K562 (cell line): Measurements from ENCODE around the gene RPRD1B. TPM values are rescaled to one million over a fixed set of nuclear protein-coding genes. Genes with fewer than 3 reads are reported as not detected.

Experiments
- ATF4 ChIP-seq: fragments of 450-650 bp; formaldehyde crosslinking; IDR thresholded peaks from 2 replicates; pipeline ENCODE4 v1.4.0; 2022; ENCODE audit warnings: mild to moderate bottlenecking, moderate library complexity
- CBX2 ChIP-seq: fragments of 200-600 bp; sonication (generic); IDR thresholded peaks from one replicate; pipeline ENCODE4 v1.6.1; 2012; ENCODE audit warnings: mild to moderate bottlenecking, low read length, inconsistent platforms; ENCODE audit not compliant: insufficient read depth, poor library complexity, severe bottlenecking
- CXXC5 ChIP-seq: fragments of 250-450 bp; sonication (Bioruptor Pico); IDR thresholded peaks from 2 replicates; pipeline ENCODE4 v1.8.0; 2022; ENCODE audit warnings: inconsistent platforms, mild to moderate bottlenecking, moderate library complexity
- ESRRA ChIP-seq: fragments of 450-650 bp; IDR thresholded peaks from 2 replicates; pipeline ENCODE4 v1.6.1; 2014; ENCODE audit warnings: low read depth, mild to moderate bottlenecking, moderate library complexity, borderline replicate concordance
- GABPB2 ChIP-seq: fragments of 250-450 bp; sonication (Bioruptor Pico); conservative IDR thresholded peaks from 2 replicates; pipeline ENCODE4 v1.5.1; 2021; ENCODE audit warnings: mild to moderate bottlenecking
- IRF9 ChIP-seq: fragments of 450-650 bp; IDR thresholded peaks from 2 replicates; pipeline ENCODE4 v1.6.1; 2016; ENCODE audit warnings: missing biosample characterization, missing genetic modification characterization
- MCM7 ChIP-seq, 2 experiments: fragments of 450-650 bp; IDR thresholded peaks; 2 replicates each; pipeline ENCODE4 v1.6.1; 2016 to 2018
- MEIS2 ChIP-seq: fragments of 450-650 bp; IDR thresholded peaks from 2 replicates; pipeline ENCODE4 v1.6.1; 2014; ENCODE audit warnings: mild to moderate bottlenecking; ENCODE audit not compliant: partially characterized antibody
- MYBL2 ChIP-seq, 2 experiments: fragments of 450-650 bp in 1 of 2; sonication (generic) in 1 of 2; formaldehyde crosslinking in 1 of 2; IDR thresholded peaks; 2 replicates each; pipeline versions ENCODE4 v1.6.1 to v1.8.1; 2017 to 2022; ENCODE audit warnings: borderline replicate concordance in 1 of 2, inconsistent platforms in 1 of 2, low read depth in 1 of 2, mild to moderate bottlenecking in 1 of 2, missing genetic modification reagents in 1 of 2, moderate library complexity in 1 of 2
- NR1H2 ChIP-seq: sonication (generic); formaldehyde crosslinking; IDR thresholded peaks from 2 replicates; pipeline ENCODE4 v1.4.0; 2020; ENCODE audit warnings: mild to moderate bottlenecking, missing genetic modification reagents
- PRMT5 ChIP-seq: sonication (generic); formaldehyde crosslinking; IDR thresholded peaks from 2 replicates; pipeline ENCODE4 v1.5.0; 2020; ENCODE audit warnings: missing genetic modification reagents
- RBM17 ChIP-seq: fragments of 200-400 bp; formaldehyde crosslinking; IDR thresholded peaks from 2 replicates; pipeline ENCODE4 v1.6.1; 2017; ENCODE audit warnings: low read depth, mild to moderate bottlenecking, low read length, borderline replicate concordance
- RBM34 ChIP-seq: fragments of 200-400 bp; formaldehyde crosslinking; IDR thresholded peaks from 2 replicates; pipeline ENCODE4 v1.6.1; 2018; ENCODE audit warnings: low read length, borderline replicate concordance; ENCODE audit not compliant: insufficient read depth
- RUNX1 ChIP-seq: sonication (generic); IDR thresholded peaks from 2 replicates; pipeline ENCODE4 v1.6.1; 2016; ENCODE audit warnings: antibody characterized with exemption, low read depth
- SIN3B ChIP-seq: fragments of 450-650 bp; IDR thresholded peaks from 2 replicates; pipeline ENCODE4 v1.6.1; 2017; ENCODE audit warnings: low read depth, mild to moderate bottlenecking, moderate library complexity
- SIRT6 ChIP-seq: IDR thresholded peaks from one replicate; pipeline ENCODE4 v1.6.1; 2012; ENCODE audit warnings: low read depth, mild to moderate bottlenecking, control low read depth, inconsistent platforms, low read length, moderate library complexity
- SMARCC2 ChIP-seq: fragments of 450-650 bp; IDR thresholded peaks from 2 replicates; pipeline ENCODE4 v1.6.1; 2017; ENCODE audit warnings: antibody characterized with exemption, moderate library complexity, mild to moderate bottlenecking, low read depth
- SRSF1 ChIP-seq: fragments of 200-400 bp; formaldehyde crosslinking; IDR thresholded peaks from 2 replicates; pipeline ENCODE4 v1.6.1; 2017; ENCODE audit warnings: mild to moderate bottlenecking, low read depth, low read length, moderate library complexity
- SRSF3 ChIP-seq: fragments of 200-400 bp; formaldehyde crosslinking; IDR thresholded peaks from 2 replicates; pipeline ENCODE4 v1.6.1; 2016; ENCODE audit warnings: mild to moderate bottlenecking, low read length, moderate library complexity; ENCODE audit not compliant: insufficient read depth
- ZNF143 ChIP-seq: sonication (generic); formaldehyde crosslinking; IDR thresholded peaks from 2 replicates; pipeline ENCODE4 v1.9.0; 2022; ENCODE audit warnings: mild to moderate bottlenecking, missing genetic modification reagents
- ZNF3 ChIP-seq: fragments of 250-450 bp; sonication (Bioruptor Pico); IDR thresholded peaks from 2 replicates; pipeline ENCODE4 v1.5.0; 2021; ENCODE audit warnings: mild to moderate bottlenecking, moderate library complexity
- ZNF507 ChIP-seq: conservative IDR thresholded peaks from 2 replicates; pipeline ENCODE4 v1.6.1; 2017; ENCODE audit warnings: missing genetic modification characterization, missing compliant biosample characterization
- polyA plus RNA-seq, 8 experiments: library from polyadenylated mRNA; depleted of rRNA in 4 of 8; stranded (reverse) in 5 of 8; unstranded in 3 of 8; fragments of >200 nt; fragmentation: Nextera tagmentation in 2 of 8; fragmentation: Illumina TruSeq in 1 of 8; extraction: Ambion mirVana in 2 of 8; extraction: Trizol in 1 of 8; gene quantifications; 2 replicates each; pipeline versions ENCODE4 v1.2.1 to v1.2.3, GENCODE V29; 2011 to 2014; ENCODE audit warnings: inconsistent platforms in 1 of 8, missing spikeins in 1 of 8
- total RNA-seq, 7 experiments: library from RNA; depleted of rRNA in 6 of 7; stranded (reverse); fragments of >200 nt in 6 of 7; fragmentation: Illumina TruSeq in 2 of 7; extraction: Trizol in 2 of 7; gene quantifications; 2 replicates each; pipeline versions ENCODE4 v1.2.1 to v1.2.3, GENCODE V29; 2011 to 2021; ENCODE audit warnings: low replicate concordance in 1 of 7
- TF ChIP-seq, protein P1 (sequence below): fragments of 250-450 bp; sonication (Bioruptor Pico); IDR thresholded peaks from 2 replicates; pipeline ENCODE4 v1.5.0; 2020; ENCODE audit warnings: mild to moderate bottlenecking, borderline replicate concordance
- TF ChIP-seq, protein P2 (sequence below): fragments of 250-450 bp; sonication (Bioruptor Pico); IDR thresholded peaks from 2 replicates; pipeline ENCODE4 v1.9.0; 2021; ENCODE audit warnings: mild to moderate bottlenecking, inconsistent platforms

Gene RPRD1B
- total and polyA plus RNA-seq, 9 of the 15 experiments (the other 6 are each of a cell fraction or from before 2014, with no cell fraction given), result 5.5 to 43.0 (median 24.4) TPM

- TF ChIP-seq, protein P1, sequence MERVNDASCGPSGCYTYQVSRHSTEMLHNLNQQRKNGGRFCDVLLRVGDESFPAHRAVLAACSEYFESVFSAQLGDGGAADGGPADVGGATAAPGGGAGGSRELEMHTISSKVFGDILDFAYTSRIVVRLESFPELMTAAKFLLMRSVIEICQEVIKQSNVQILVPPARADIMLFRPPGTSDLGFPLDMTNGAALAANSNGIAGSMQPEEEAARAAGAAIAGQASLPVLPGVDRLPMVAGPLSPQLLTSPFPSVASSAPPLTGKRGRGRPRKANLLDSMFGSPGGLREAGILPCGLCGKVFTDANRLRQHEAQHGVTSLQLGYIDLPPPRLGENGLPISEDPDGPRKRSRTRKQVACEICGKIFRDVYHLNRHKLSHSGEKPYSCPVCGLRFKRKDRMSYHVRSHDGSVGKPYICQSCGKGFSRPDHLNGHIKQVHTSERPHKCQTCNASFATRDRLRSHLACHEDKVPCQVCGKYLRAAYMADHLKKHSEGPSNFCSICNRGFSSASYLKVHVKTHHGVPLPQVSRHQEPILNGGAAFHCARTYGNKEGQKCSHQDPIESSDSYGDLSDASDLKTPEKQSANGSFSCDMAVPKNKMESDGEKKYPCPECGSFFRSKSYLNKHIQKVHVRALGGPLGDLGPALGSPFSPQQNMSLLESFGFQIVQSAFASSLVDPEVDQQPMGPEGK, result no peak
- peak; percentile 80 for TF ChIP-seq IRF9 (tag)
- TF ChIP-seq RBM17, result no peak
- no peak for TF ChIP-seq PRMT5
- no peak for TF ChIP-seq GABPB2 (CRISPR knock-in tag)
- no peak for TF ChIP-seq ZNF3 (CRISPR knock-in tag)
- TF ChIP-seq SIN3B, result no peak
- no peak for TF ChIP-seq RBM34
- no peak for TF ChIP-seq ATF4
- TF ChIP-seq CBX2, result no peak
- no peak for TF ChIP-seq SRSF1
- TF ChIP-seq ZNF507 (tag), result no peak
- TF ChIP-seq SIRT6, result no peak
- TF ChIP-seq ZNF143, result no peak
- TF ChIP-seq SRSF3, result no peak
- TF ChIP-seq MCM7 (IDR thresholded peaks at IDR 0.05), result no peak
- TF ChIP-seq CXXC5 (CRISPR knock-in tag), result peak; percentile 15; the same call in 1 of the 2 replicates
- TF ChIP-seq NR1H2 (CRISPR knock-in tag), result no peak
- peak; percentile 85 for TF ChIP-seq MEIS2
- TF ChIP-seq RUNX1, result no peak
- no peak for TF ChIP-seq SMARCC2
- no peak for TF ChIP-seq MYBL2 (IDR thresholded peaks at IDR 0.05; ENCODE audit: low read depth)
- TF ChIP-seq MYBL2 (CRISPR knock-in tag; IDR thresholded peaks at IDR 0.05; ENCODE audit: borderline replicate concordance), result no peak
- peak; percentile 99 for TF ChIP-seq ESRRA
- TF ChIP-seq, protein P2, sequence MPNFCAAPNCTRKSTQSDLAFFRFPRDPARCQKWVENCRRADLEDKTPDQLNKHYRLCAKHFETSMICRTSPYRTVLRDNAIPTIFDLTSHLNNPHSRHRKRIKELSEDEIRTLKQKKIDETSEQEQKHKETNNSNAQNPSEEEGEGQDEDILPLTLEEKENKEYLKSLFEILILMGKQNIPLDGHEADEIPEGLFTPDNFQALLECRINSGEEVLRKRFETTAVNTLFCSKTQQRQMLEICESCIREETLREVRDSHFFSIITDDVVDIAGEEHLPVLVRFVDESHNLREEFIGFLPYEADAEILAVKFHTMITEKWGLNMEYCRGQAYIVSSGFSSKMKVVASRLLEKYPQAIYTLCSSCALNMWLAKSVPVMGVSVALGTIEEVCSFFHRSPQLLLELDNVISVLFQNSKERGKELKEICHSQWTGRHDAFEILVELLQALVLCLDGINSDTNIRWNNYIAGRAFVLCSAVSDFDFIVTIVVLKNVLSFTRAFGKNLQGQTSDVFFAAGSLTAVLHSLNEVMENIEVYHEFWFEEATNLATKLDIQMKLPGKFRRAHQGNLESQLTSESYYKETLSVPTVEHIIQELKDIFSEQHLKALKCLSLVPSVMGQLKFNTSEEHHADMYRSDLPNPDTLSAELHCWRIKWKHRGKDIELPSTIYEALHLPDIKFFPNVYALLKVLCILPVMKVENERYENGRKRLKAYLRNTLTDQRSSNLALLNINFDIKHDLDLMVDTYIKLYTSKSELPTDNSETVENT (CRISPR knock-in tag), result no peak
Observed at GRCh38 chr20:38094373-38094891, 60.9 kb downstream of the RPRD1B start (continued).
